Activated B cell treated with CpG ODN at 0.5 μM for 24 hours (primary cell): ENCODE measurements around the gene CA5B. TPM values are rescaled to one million over a fixed set of nuclear protein-coding genes. Genes with fewer than 3 reads are reported as not detected.
"Not testable (repeated sequence)": the region's sequence is repeated elsewhere in the genome, so short reads cannot be mapped to it uniquely, and the experiment has no call there.

Experiments
- ATAC-seq: fragments of 200-7000 bp; cut with Tn5 transposase; one replicate; pipeline ENCODE4 v1.10.0; 2021; ENCODE audit warnings: low read depth, mild to moderate bottlenecking, moderate library complexity
- CTCF ChIA-PET: fragments of 350-600 bp; sonication (Branson Sonifier 250); formaldehyde crosslinking; loops from one replicate; lab custom pipeline; 2021; ENCODE audit warnings: antibody characterized with exemption; lab: Charles Lee
- POLR2A ChIA-PET: fragments of 350-600 bp; sonication (Branson Sonifier 250); formaldehyde crosslinking; loops from one replicate; lab custom pipeline; 2021; ENCODE audit warnings: antibody characterized with exemption; lab: Charles Lee
- DNase-seq: peaks from one replicate; pipeline ENCODE4 v3.0.0; 2022
- H3K27ac Mint-ChIP-seq: one replicate; pipeline ENCODE4 v1.8.0; 2020; ENCODE audit warnings: mixed read lengths
- H3K27me3 Mint-ChIP-seq: one replicate; pipeline ENCODE4 v1.8.0; 2021; ENCODE audit warnings: mixed read lengths
- H3K36me3 Mint-ChIP-seq: one replicate; pipeline ENCODE4 v1.8.0; 2021; ENCODE audit warnings: low read depth, mixed read lengths
- H3K4me1 Mint-ChIP-seq: one replicate; pipeline ENCODE4 v1.8.0; 2021; ENCODE audit warnings: mixed read lengths
- H3K4me3 Mint-ChIP-seq: one replicate; pipeline ENCODE4 v1.8.0; 2020; ENCODE audit warnings: mild to moderate bottlenecking, mixed read lengths
- H3K9me3 Mint-ChIP-seq: one replicate; pipeline ENCODE4 v1.8.0; 2020; ENCODE audit warnings: mixed read lengths
- intact Hi-C: fragments of 100-400 bp; cut with micrococcal nuclease; formaldehyde crosslinking; loops from one replicate; pipeline ENCODE4 v1.15.1; 2024
- total RNA-seq: library from RNA; stranded (reverse); gene quantifications from 2 replicates; pipeline ENCODE4 v1.2.3, GENCODE V29; 2022
- TF ChIP-seq, protein P1 (sequence below): fragments of 200-600 bp; IDR thresholded peaks from one replicate; pipeline ENCODE4 v1.8.0; 2022; ENCODE audit warnings: antibody characterized with exemption, mild to moderate bottlenecking

CA5B gene
- total RNA-seq, 1 donor from 2014 or later = 9.9 TPM

DNA sequence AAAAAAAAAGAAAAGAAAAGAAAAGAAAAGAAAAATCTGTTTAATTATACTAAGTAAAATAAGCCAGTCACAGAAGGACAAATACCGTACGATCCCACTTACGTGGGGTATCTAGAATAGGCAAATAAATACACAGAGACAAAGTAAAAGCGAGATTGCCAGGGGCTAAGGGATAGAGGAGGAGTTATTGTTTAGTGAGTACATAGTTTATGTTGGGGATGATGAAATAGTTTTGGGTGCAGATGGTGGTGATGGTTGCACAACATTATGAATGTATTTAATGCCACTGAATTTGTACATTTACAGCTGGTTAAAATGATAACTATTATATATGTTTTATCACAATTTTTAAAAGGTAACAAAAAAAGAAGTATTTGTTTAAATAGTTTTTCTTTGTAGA, 7.1 kb downstream of the CA5B start:
- Mint-ChIP-seq H3K27me3 (no peaks in the 10 kb centered on the region), H3K36me3 (peaks cover 24% of the 10 kb centered on the region), H3K9me3 (no peaks in the 10 kb centered on the region), H3K27ac (no peak overlapping the region), H3K4me3 (no peak overlapping the region), H3K4me1 (peaks cover 40% of the 10 kb centered on the region)
- POLR2A ChIA-PET = no interaction called here
- CTCF ChIA-PET = no interaction called here
- TF ChIP-seq, protein P1, sequence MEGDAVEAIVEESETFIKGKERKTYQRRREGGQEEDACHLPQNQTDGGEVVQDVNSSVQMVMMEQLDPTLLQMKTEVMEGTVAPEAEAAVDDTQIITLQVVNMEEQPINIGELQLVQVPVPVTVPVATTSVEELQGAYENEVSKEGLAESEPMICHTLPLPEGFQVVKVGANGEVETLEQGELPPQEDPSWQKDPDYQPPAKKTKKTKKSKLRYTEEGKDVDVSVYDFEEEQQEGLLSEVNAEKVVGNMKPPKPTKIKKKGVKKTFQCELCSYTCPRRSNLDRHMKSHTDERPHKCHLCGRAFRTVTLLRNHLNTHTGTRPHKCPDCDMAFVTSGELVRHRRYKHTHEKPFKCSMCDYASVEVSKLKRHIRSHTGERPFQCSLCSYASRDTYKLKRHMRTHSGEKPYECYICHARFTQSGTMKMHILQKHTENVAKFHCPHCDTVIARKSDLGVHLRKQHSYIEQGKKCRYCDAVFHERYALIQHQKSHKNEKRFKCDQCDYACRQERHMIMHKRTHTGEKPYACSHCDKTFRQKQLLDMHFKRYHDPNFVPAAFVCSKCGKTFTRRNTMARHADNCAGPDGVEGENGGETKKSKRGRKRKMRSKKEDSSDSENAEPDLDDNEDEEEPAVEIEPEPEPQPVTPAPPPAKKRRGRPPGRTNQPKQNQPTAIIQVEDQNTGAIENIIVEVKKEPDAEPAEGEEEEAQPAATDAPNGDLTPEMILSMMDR = no peak
- intact Hi-C loops = no loop called here
- DNase-seq = no peak
- no peak for ATAC-seq

DNA sequence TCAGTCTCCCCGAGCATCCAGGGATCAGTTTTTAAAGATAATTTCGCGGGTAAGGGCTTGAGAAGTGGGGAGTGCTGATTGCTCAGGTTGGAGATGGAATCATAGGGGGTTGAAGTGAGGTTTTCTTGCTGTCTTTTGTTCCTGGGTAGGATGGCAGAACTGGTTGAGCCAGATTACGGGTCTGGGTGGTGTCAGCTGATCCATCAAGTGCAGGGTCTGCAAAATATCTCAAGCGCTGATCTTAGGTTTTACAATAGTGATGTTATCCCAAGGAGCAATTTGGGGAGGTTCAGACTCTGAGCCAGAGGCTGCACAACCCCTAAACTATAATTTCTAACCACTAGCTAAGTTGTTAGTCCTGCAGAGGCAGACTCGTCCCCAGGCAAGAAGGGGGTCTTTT, 8.6 kb downstream of the CA5B start:
- ATAC-seq, intact Hi-C loops, CTCF ChIA-PET, H3K4me3 Mint-ChIP-seq, H3K27ac Mint-ChIP-seq, H3K27me3 Mint-ChIP-seq, DNase-seq, H3K9me3 Mint-ChIP-seq: not testable (repeated sequence)
- Mint-ChIP-seq H3K36me3 (peaks cover 24% of the 10 kb centered on the region), H3K4me1 (peaks cover 53% of the 10 kb centered on the region)
- POLR2A ChIA-PET = interaction anchor here (1.9 kb wide), 1 partner anchor 9 kb away, joined by 8 read pairs; the partner anchor contains the start of gene CA5B

DNA sequence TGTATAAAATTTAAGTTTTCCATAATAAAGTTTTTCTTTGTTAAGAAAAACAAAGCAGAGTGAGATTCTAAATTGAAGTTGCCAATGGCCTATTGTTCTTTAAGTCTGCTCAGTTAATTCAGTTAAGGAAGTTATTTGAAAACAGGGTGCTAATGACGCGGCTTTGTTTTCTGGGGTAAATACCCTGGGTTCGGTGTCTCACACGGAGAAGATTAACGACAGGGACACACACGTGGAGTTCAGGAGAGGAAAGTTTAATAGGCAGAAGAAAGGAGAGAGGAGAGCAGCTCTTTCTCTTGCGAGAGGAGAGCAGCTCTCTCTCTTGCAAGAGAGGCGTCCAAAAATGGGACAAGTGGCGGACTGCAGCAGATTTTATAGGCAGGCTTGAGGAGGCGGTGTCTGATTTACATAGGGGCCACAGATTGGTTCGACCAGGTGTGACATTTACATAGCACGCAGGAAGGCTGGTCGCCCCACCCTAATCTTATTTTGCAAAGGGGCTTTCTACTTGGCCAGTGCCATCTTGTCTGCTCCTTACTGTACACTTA, 9.6 kb downstream of the CA5B start:
- Mint-ChIP-seq H3K9me3 (no peaks in the 10 kb centered on the region), H3K27me3 (no peaks in the 10 kb centered on the region), H3K27ac (no peak overlapping the region), H3K36me3 (peaks cover 21% of the 10 kb centered on the region), H3K4me3 (no peak overlapping the region), H3K4me1 (peaks cover 58% of the 10 kb centered on the region)
- CTCF ChIA-PET = no interaction called here
- TF ChIP-seq, protein P1 = no peak
- POLR2A ChIA-PET = interaction anchor here (1.9 kb wide), 1 partner anchor 10 kb away, joined by 8 read pairs; the partner anchor contains the start of gene CA5B
- intact Hi-C loops = no loop called here
- DNase-seq = no peak
- ATAC-seq = no peak

DNA sequence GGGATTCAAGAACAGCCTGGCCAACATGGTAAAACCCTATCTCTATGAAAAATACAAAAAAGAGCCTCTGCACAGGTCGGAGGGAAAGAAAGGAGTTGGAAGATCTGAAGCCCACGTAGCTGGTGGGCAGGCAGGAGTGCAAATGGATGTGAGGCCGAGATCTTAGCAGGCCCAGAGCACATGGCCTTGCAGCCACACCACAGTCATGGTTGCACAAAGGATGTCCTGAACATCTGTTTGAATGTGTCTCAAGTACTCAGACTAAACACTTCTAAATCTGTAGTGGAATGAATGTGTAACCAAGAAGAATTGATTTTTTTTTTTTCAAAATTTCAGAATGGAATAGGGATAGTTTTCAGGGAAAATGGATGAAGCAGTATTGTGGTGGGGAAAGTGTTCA, 10.8 kb downstream of the CA5B start:
- Mint-ChIP-seq H3K27me3 (no peaks in the 10 kb centered on the region), H3K4me1 (peaks cover 61% of the 10 kb centered on the region), H3K9me3 (no peaks in the 10 kb centered on the region), H3K4me3 (no peak overlapping the region), H3K36me3 (peaks cover 18% of the 10 kb centered on the region), H3K27ac (peak overlapping the region; percentile 98)
- POLR2A ChIA-PET = interaction anchor here (0.9 to 2.9 kb wide), 5 partner anchors 10 to 107 kb away, joined by 3 to 37 read pairs (median 5); partner anchors contain the start of genes AP1S2 and CA5B
- CTCF ChIA-PET = no interaction called here
- intact Hi-C loops = no loop called here
- ATAC-seq = no peak
- TF ChIP-seq, protein P1 = no peak
- no peak for DNase-seq

DNA sequence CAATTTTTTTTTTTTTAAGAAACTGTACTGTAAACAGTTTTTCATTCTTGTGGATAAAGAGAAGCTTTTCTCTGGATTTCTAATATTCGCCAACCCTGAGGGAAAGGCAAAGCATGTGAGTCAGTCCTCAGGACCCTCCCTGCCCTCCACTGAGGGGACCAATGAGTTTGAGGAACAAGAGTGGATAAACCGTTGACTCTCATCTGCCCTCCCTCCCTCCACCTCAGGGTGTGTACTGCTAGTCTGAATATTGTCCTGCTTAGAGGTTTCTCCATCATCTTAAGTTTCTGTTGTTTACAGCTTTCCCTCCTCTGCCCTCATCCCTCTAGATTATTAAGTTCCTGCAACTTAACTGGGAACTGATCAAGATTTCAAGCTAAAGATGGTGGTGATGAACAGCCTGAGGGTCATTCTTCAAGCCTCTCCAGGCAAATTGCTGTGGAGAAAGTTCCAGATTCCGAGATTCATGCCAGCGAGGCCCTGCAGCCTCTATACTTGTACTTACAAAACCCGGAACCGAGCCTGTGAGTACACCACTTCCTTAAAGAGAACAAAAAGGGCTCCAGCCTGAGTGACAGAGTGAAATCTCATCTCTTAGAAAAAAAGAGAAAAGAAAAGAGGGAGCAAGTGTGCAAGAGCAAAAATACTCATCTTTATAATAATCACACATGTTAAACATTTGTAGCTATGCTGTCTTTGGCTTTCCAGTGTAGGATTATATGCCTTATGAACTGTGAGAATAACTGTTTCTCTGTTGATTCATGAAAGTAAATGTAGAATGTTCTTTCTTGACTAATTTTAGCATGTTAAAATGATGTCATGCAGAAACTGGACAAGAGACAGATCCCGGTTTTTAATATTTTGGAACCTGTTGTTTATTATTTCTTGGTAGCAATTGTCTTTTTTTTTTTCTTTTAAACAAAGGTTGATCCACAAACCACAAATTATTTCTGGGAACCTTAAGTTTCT, 11.9 kb downstream of the CA5B start:
- ChIA-PET CTCF (no interaction called here), POLR2A (interaction anchor here (0.9 to 2.9 kb wide), 5 partner anchors 11 to 106 kb away, joined by 3 to 37 read pairs (median 5); partner anchors contain the start of genes AP1S2 and CA5B)
- intact Hi-C loops = loop anchor here (1.0 to 2.0 kb wide), 2 partner anchors 12 to 41 kb away; partner anchors contain the start of genes CA5B and ZRSR2
- Mint-ChIP-seq H3K27me3 (no peaks in the 10 kb centered on the region), H3K4me1 (peaks cover 58% of the 10 kb centered on the region), H3K4me3 (peak overlapping the region; percentile 58), H3K27ac (peak overlapping the region; percentile 98), H3K36me3 (peaks cover 16% of the 10 kb centered on the region), H3K9me3 (no peaks in the 10 kb centered on the region)
- TF ChIP-seq, protein P1 = no peak
- DNase-seq (no peak), ATAC-seq (peak; percentile 78)
